HepG2 (cell line): Measurements from ENCODE around the gene ULK4. TPM values are rescaled to one million over a fixed set of nuclear protein-coding genes. Genes with fewer than 3 reads are reported as not detected.
A peak's percentile ranks its signal among the peaks of the same experiment; 100 is the strongest.

Experiments used
- ARNT ChIP-seq: fragments of 450-650 bp; IDR thresholded peaks from 2 replicates; pipeline ENCODE4 v1.6.1; 2017
- ASH2L ChIP-seq: fragments of 300-600, 200-600 bp; sonication (generic); IDR thresholded peaks from 2 replicates; pipeline ENCODE4 v1.7.0; 2017; ENCODE audit warnings: low read depth, mild to moderate bottlenecking, moderate library complexity, mixed read lengths, low read length; ENCODE audit not compliant: insufficient read length
- CENPBD1 ChIP-seq: sonication (generic); formaldehyde crosslinking; IDR thresholded peaks from 2 replicates; pipeline ENCODE4 v1.8.0; 2022; ENCODE audit warnings: missing genetic modification reagents, low read depth, mild to moderate bottlenecking, borderline replicate concordance
- ETV5 ChIP-seq: IDR thresholded peaks from 2 replicates; pipeline ENCODE4 v1.6.1; 2018; ENCODE audit warnings: missing biosample characterization, missing genetic modification reagents, inconsistent platforms, borderline replicate concordance
- GTF2F1 ChIP-seq: fragments of 150-350 bp; IDR thresholded peaks from 2 replicates; pipeline ENCODE4 v1.6.1; 2014; ENCODE audit warnings: low read length
- HIC2 ChIP-seq: sonication (generic); formaldehyde crosslinking; IDR thresholded peaks from 2 replicates; pipeline ENCODE4 v1.9.0; 2022; ENCODE audit warnings: low read depth, missing genetic modification reagents
- HMG20B ChIP-seq: conservative IDR thresholded peaks from 2 replicates; pipeline ENCODE4 v1.6.1; 2016; ENCODE audit warnings: missing genetic modification reagents, missing compliant biosample characterization
- HMGXB4 ChIP-seq, 2 experiments: sonication (generic) in 1 of 2; formaldehyde crosslinking in 1 of 2; IDR thresholded peaks; 2 replicates each; pipeline versions ENCODE4 v1.4.0 to v1.6.1; 2018 to 2020; ENCODE audit warnings: missing genetic modification reagents in 2 of 2, borderline replicate concordance in 1 of 2, low read depth in 1 of 2, mild to moderate bottlenecking in 1 of 2, missing biosample characterization in 1 of 2
- HOXD1 ChIP-seq: sonication (generic); formaldehyde crosslinking; IDR thresholded peaks from 2 replicates; pipeline ENCODE4 v1.5.0; 2020; ENCODE audit warnings: missing genetic modification reagents
- MTF2 ChIP-seq: sonication (generic); formaldehyde crosslinking; IDR thresholded peaks from 2 replicates; pipeline ENCODE4 v1.5.0; 2020; ENCODE audit warnings: missing genetic modification reagents, borderline replicate concordance
- MXD4 ChIP-seq: IDR thresholded peaks from 2 replicates; pipeline ENCODE4 v1.6.1; 2016; ENCODE audit warnings: mild to moderate bottlenecking, missing biosample characterization, missing genetic modification reagents
- NCOA2 ChIP-seq: sonication (generic); formaldehyde crosslinking; IDR thresholded peaks from 2 replicates; pipeline ENCODE4 v1.8.0; 2022; ENCODE audit warnings: inconsistent platforms
- RBFOX2 ChIP-seq: fragments of 200-400 bp; formaldehyde crosslinking; IDR thresholded peaks from 2 replicates; pipeline ENCODE4 v1.6.1; 2017; ENCODE audit warnings: low read depth, mild to moderate bottlenecking, low read length
- SATB2 ChIP-seq: sonication (generic); formaldehyde crosslinking; IDR thresholded peaks from 2 replicates; pipeline ENCODE4 v1.5.0; 2020; ENCODE audit warnings: missing genetic modification reagents
- SMYD3 ChIP-seq: sonication (generic); formaldehyde crosslinking; IDR thresholded peaks from 2 replicates; pipeline ENCODE4 v1.8.1; 2023; ENCODE audit warnings: mild to moderate bottlenecking, missing genetic modification reagents
- TFAP4 ChIP-seq: sonication (generic); IDR thresholded peaks from 2 replicates; pipeline ENCODE4 v1.6.1; 2016; ENCODE audit warnings: low read depth, borderline replicate concordance
- TGIF2 ChIP-seq: IDR thresholded peaks from 2 replicates; pipeline ENCODE4 v1.6.1; 2016; ENCODE audit warnings: control low read depth, missing compliant biosample characterization
- UBTF ChIP-seq: sonication (generic); formaldehyde crosslinking; IDR thresholded peaks from 2 replicates; pipeline ENCODE4 v1.4.0; 2020; ENCODE audit warnings: mild to moderate bottlenecking, missing genetic modification reagents
- ZNF382 ChIP-seq: sonication (generic); formaldehyde crosslinking; IDR thresholded peaks from 2 replicates; pipeline ENCODE4 v1.5.0; 2020; ENCODE audit warnings: missing genetic modification reagents, mild to moderate bottlenecking, borderline replicate concordance
- ZNF460 ChIP-seq: sonication (generic); formaldehyde crosslinking; IDR thresholded peaks from 2 replicates; pipeline ENCODE4 v1.5.1; 2020; ENCODE audit warnings: missing genetic modification reagents, mild to moderate bottlenecking, borderline replicate concordance
- ZNF800 ChIP-seq: sonication (generic); formaldehyde crosslinking; IDR thresholded peaks from 2 replicates; pipeline ENCODE4 v1.4.0; 2020; ENCODE audit warnings: missing genetic modification reagents
- polyA plus RNA-seq, 8 experiments: library from polyadenylated mRNA; depleted of rRNA in 3 of 8; stranded (reverse) in 7 of 8; unstranded in 1 of 8; fragments of >200 nt; fragmentation: Illumina TruSeq in 4 of 8; extraction: Trizol in 4 of 8; gene quantifications; 2 replicates each; pipeline versions ENCODE4 v1.2.1 to v1.2.3, GENCODE V29; 2011 to 2016; ENCODE audit warnings: low read depth in 4 of 8, missing spikeins in 1 of 8, mixed read lengths in 1 of 8; ENCODE audit not compliant: insufficient read depth in 1 of 8
- total RNA-seq, 5 experiments: library from RNA; depleted of rRNA; stranded (reverse); fragments of >200 nt; fragmentation: Illumina TruSeq; extraction: Trizol; gene quantifications; 2 replicates each; pipeline ENCODE4 v1.2.3, GENCODE V29; 2016; ENCODE audit warnings: low read depth in 1 of 5

Gene ULK4
- total and polyA plus RNA-seq, 2 of the 13 experiments (the other 11 are each of a cell fraction or from before 2014, with no cell fraction given) = 6.7 to 11.8 TPM

- no peak for TF ChIP-seq HIC2 (CRISPR knock-in tag)
- TF ChIP-seq GTF2F1 = no peak
- TF ChIP-seq HMGXB4 (CRISPR knock-in tag; IDR thresholded peaks at IDR 0.05; ENCODE audit: borderline replicate concordance in 1 of 2, low read depth in 1 of 2) = 0 out of 4 replicates have a peak, but pooled peaks of 1 of the 2 experiments have one; percentile 19
- TF ChIP-seq RBFOX2 = peak; percentile 53; the same call in 1 of the 2 replicates
- peak; percentile 40 for TF ChIP-seq ASH2L
- TF ChIP-seq TFAP4 = no peak
- no peak for TF ChIP-seq CENPBD1 (CRISPR knock-in tag)
- no peak for TF ChIP-seq ETV5 (CRISPR knock-in tag)
- no peak for TF ChIP-seq UBTF (CRISPR knock-in tag)
- 0 out of 2 replicates have a peak, but pooled peaks have one; percentile 14 for TF ChIP-seq TGIF2
- no peak for TF ChIP-seq HMG20B (CRISPR knock-in tag)
- no peak for TF ChIP-seq MXD4 (CRISPR knock-in tag)
- TF ChIP-seq MTF2 = no peak
- no peak for TF ChIP-seq SATB2
- TF ChIP-seq ZNF800 (CRISPR knock-in tag) = no peak
- no peak for TF ChIP-seq ZNF382 (CRISPR knock-in tag)
- no peak for TF ChIP-seq SMYD3 (CRISPR knock-in tag)
- no peak for TF ChIP-seq HOXD1 (CRISPR knock-in tag)
- TF ChIP-seq NCOA2 (CRISPR knock-in tag) = no peak
- no peak for TF ChIP-seq ZNF460 (CRISPR knock-in tag)
- no peak for TF ChIP-seq ARNT
- TF ChIP-seq, all 625 proteins: peak for 9
Measured at GRCh38 chr3:41200669-41201021, 761.3 kb downstream of the ULK4 start (continued).
